ENCODE data around the gene TDRD15. TPM values are rescaled to one million over a fixed set of nuclear protein-coding genes. Genes with fewer than 3 reads are reported as not detected.

The TDRD15 gene
- polyA plus RNA-seq, 1 of the 3 experiments (the other 2 are of a cell fraction) = not detected

- H3K27me3 ChIP-seq (ENCODE audit: insufficient read depth) = no peaks in the 10 kb centered on the region
- H3K9ac ChIP-seq = no peak overlapping the region
- no peaks in the 10 kb centered on the region for H3F3A ChIP-seq (replicated peaks; ENCODE audit: insufficient read depth)
- no peaks in the 10 kb centered on the region for H3K9me2 ChIP-seq
- no peak overlapping the region for H3K4me3 ChIP-seq (ENCODE audit: low read depth in 2 of 2, low read length in 1 of 2)
- H3K79me2 ChIP-seq (ENCODE audit: insufficient read depth) = no peaks in the 10 kb centered on the region
- H2AFZ ChIP-seq (ENCODE audit: low read depth) = no peak overlapping the region
- H4K20me1 ChIP-seq (ENCODE audit: insufficient read depth) = no peaks in the 10 kb centered on the region
- ChIA-PET POLR2A (no interaction called here), CTCF (no interaction called here)
- H3K4me2 ChIP-seq = no peak overlapping the region
- H3K9me3 ChIP-seq = no peaks in the 10 kb centered on the region
- 7% methylated on average over 2 of the region's 2 CpGs for WGBS (ENCODE audit: low lambda C conversion rate)
- TF ChIP-seq ELF1 (IDR thresholded peaks at IDR 0.05) (no peak), USF2 (IDR thresholded peaks at IDR 0.05; ENCODE audit: borderline replicate concordance, low read depth, low read length) (no peak), SMC3 (IDR thresholded peaks at IDR 0.05; ENCODE audit: low read depth, low read length) (no peak), RCOR1 (IDR thresholded peaks at IDR 0.05; ENCODE audit: low read length) (no peak), TEAD4 (IDR thresholded peaks at IDR 0.05; ENCODE audit: borderline replicate concordance, insufficient read depth) (no peak), RAD21 (IDR thresholded peaks at IDR 0.05; ENCODE audit: low read length) (no peak), MAX (IDR thresholded peaks at IDR 0.05; ENCODE audit: low read depth) (no peak), RXRA (IDR thresholded peaks at IDR 0.05; ENCODE audit: borderline replicate concordance, low read depth) (no peak), SIN3A (IDR thresholded peaks at IDR 0.05; ENCODE audit: borderline replicate concordance, low read depth, low read length) (no peak), PBX3 (IDR thresholded peaks at IDR 0.05) (no peak), USF1 (IDR thresholded peaks at IDR 0.05; ENCODE audit: borderline replicate concordance, low read depth) (no peak), RFX5 (IDR thresholded peaks at IDR 0.05; ENCODE audit: low read length) (no peak), GABPA (IDR thresholded peaks at IDR 0.05; ENCODE audit: low read depth) (no peak), GATA2 (CRISPR knock-in tag; IDR thresholded peaks at IDR 0.05) (no peak), CTCF (IDR thresholded peaks at IDR 0.05) (no peak), POLR2AphosphoS5 (IDR thresholded peaks at IDR 0.05; ENCODE audit: low read depth, low read length) (no peak), JUND (IDR thresholded peaks at IDR 0.05) (no peak), EP300 (IDR thresholded peaks at IDR 0.05; ENCODE audit: borderline replicate concordance in 1 of 2, low read depth in 1 of 2, low read length in 1 of 2) (no peak), EZH2phosphoT487 (IDR thresholded peaks at IDR 0.05; ENCODE audit: borderline replicate concordance, low read depth) (no peak), MEF2A (IDR thresholded peaks at IDR 0.05; ENCODE audit: borderline replicate concordance, low read depth) (no peak)
- no peak overlapping the region for H3K27ac ChIP-seq (ENCODE audit: low read depth in 2 of 2, low read length in 1 of 2)
- no peaks in the 10 kb centered on the region for H3K36me3 ChIP-seq (replicated peaks in 1 of 2; ENCODE audit: control insufficient read depth in 1 of 2, insufficient read depth in 2 of 2, low read length in 1 of 2)
- H3K4me1 ChIP-seq (ENCODE audit: control insufficient read depth in 1 of 2, insufficient read depth in 2 of 2, low read depth in 1 of 2, low read length in 1 of 2) = no peaks in the 10 kb centered on the region
- no peak for DNase-seq
These were observed 11.8 kb downstream of the TDRD15 start for GRCh38 chr2:21135585-21135984.

Data from SK-N-SH (cell line).